ENCODE measurements around the gene ZGPAT.

DNA sequence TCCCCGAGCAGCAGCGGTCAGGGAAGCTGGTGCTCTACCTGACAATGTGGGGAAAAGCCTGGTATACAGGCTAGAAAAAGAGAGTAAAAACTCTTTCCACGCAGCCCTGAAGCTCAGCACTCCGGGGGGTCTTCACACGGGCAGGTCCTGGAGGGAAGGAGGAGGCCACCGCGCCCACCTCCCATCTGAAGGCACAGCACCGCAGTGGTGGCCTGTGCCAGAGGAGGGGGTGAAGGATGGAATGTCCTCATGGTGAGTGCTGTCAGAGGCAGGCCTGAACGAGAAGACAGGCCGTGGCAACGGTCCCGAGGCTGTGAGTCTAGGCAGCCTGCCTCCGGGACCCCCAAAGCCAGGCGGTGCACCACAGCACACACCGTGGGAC is 37.6 kb downstream of the ZGPAT start:
- TF ChIP-seq, protein P1, sequence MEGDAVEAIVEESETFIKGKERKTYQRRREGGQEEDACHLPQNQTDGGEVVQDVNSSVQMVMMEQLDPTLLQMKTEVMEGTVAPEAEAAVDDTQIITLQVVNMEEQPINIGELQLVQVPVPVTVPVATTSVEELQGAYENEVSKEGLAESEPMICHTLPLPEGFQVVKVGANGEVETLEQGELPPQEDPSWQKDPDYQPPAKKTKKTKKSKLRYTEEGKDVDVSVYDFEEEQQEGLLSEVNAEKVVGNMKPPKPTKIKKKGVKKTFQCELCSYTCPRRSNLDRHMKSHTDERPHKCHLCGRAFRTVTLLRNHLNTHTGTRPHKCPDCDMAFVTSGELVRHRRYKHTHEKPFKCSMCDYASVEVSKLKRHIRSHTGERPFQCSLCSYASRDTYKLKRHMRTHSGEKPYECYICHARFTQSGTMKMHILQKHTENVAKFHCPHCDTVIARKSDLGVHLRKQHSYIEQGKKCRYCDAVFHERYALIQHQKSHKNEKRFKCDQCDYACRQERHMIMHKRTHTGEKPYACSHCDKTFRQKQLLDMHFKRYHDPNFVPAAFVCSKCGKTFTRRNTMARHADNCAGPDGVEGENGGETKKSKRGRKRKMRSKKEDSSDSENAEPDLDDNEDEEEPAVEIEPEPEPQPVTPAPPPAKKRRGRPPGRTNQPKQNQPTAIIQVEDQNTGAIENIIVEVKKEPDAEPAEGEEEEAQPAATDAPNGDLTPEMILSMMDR (IDR thresholded peaks at IDR 0.05), result no peak
- TF ChIP-seq ZFX (IDR thresholded peaks at IDR 0.05; ENCODE audit: borderline replicate concordance), result no peak
